Measurements from ENCODE around the gene INHBC.

DNA sequence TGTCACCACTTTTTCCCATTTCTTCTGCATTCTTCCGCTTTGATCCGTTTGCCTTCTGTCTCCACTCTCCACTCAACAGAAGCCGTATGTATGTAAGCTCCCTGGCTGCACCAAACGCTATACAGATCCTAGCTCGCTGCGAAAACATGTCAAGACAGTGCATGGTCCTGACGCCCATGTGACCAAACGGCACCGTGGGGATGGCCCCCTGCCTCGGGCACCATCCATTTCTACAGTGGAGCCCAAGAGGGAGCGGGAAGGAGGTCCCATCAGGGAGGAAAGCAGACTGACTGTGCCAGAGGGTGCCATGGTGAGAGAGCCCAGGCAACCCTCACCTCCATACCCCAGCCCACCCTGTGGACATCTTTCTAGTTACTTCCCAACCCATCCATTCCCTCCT is 33.3 kb downstream of the INHBC start:
- TF ChIP-seq CTCF (IDR thresholded peaks at IDR 0.05), result no peak
- TF ChIP-seq POLR2A (IDR thresholded peaks at IDR 0.05), result no peak

All from breast epithelium (tissue), 3 donors.